Spleen (tissue), 11 donors: ENCODE results near the gene RIPPLY2. TPM values are rescaled to one million over a fixed set of nuclear protein-coding genes. Genes with fewer than 3 reads are reported as not detected.

ENCODE experiments used
- DNase-seq: peaks from one replicate; pipeline ENCODE4 v3.0.0-alpha.2; 2020
- H3K27ac ChIP-seq, 8 donors: fragments of 200-600 bp; sonication (generic) in 7 of 8; 1 replicate in 4 of 8; 2 replicates in 4 of 8; pipeline versions ENCODE4 v1.5.0 to v1.8.0; 2016 to 2021; ENCODE audit warnings: inconsistent platforms in 4 of 8, mild to moderate bottlenecking in 4 of 8, moderate library complexity in 1 of 8
- H3K27me3 ChIP-seq, 7 donors: fragments of 200-600 bp; sonication (generic) in 6 of 7; replicated peaks in 1 of 7; 1 replicate in 4 of 7; 2 replicates in 3 of 7; pipeline versions ENCODE4 v1.5.0 to v1.8.0; 2016 to 2021; ENCODE audit warnings: inconsistent platforms in 3 of 7, mild to moderate bottlenecking in 1 of 7
- H3K36me3 ChIP-seq, 6 donors: fragments of 200-600 bp; sonication (generic) in 5 of 6; 1 replicate in 4 of 6; 2 replicates in 2 of 6; pipeline versions ENCODE4 v1.5.0 to v1.8.0; 2016 to 2021; ENCODE audit warnings: inconsistent platforms in 2 of 6
- H3K4me1 ChIP-seq, 6 donors: fragments of 200-600 bp; sonication (generic) in 5 of 6; 1 replicate in 3 of 6; 2 replicates in 3 of 6; pipeline versions ENCODE4 v1.5.0 to v1.8.0; 2016 to 2021; ENCODE audit warnings: inconsistent platforms in 3 of 6
- H3K4me3 ChIP-seq, 8 donors: fragments of 200-600 bp; sonication (generic) in 7 of 8; 1 replicate in 4 of 8; 2 replicates in 4 of 8; pipeline versions ENCODE4 v1.5.0 to v1.8.0; 2016 to 2021; ENCODE audit warnings: inconsistent platforms in 4 of 8, mild to moderate bottlenecking in 4 of 8, moderate library complexity in 2 of 8
- H3K9me3 ChIP-seq, 8 donors: fragments of 200-600 bp; sonication (generic) in 7 of 8; 1 replicate in 4 of 8; 2 replicates in 4 of 8; pipeline versions ENCODE4 v1.5.0 to v1.8.0; 2016 to 2021; ENCODE audit warnings: inconsistent platforms in 4 of 8
- POLR2A ChIP-seq, 3 donors: fragments of 450-650 bp; IDR thresholded peaks; one replicate each; pipeline ENCODE4 v1.5.1; 2017; ENCODE audit warnings: antibody characterized with exemption in 3 of 3, mild to moderate bottlenecking in 1 of 3
- POLR2AphosphoS5 ChIP-seq, 3 donors: sonication (generic); formaldehyde crosslinking; IDR thresholded peaks; one replicate each; pipeline ENCODE4 v1.5.1; 2017; ENCODE audit warnings: antibody characterized with exemption in 3 of 3
- WGBS, 5 donors: extraction: QIAGEN DNeasy Blood & Tissue Kit in 3 of 5; methylation state at CpG; one replicate each; pipeline versions ENCODE4 v1.1.5 to v1.1.7; 2013 to 2018; 5-methylcytosine and 5-hydroxymethylcytosine counted together
- intact Hi-C: fragments of 100-400 bp; cut with DNase I; formaldehyde crosslinking; loops from one replicate; pipeline ENCODE4 v1.15.0; 2023; ENCODE audit warnings: low total_unique reads
- polyA plus RNA-seq, 3 donors: library from polyadenylated mRNA; stranded (reverse); fragments of 200-250 nt; gene quantifications; one replicate each; pipeline ENCODE4 v1.2.1, GENCODE V29; 2013
- total RNA-seq, 7 donors: library from RNA; depleted of rRNA in 3 of 7; stranded (reverse); fragments of >200 nt in 3 of 7; fragmentation: NEBNext Ultra II Directional in 4 of 7; extraction: Animal tissue kit (Norgen Biotek cat#: 25700) in 4 of 7; gene quantifications; one replicate each; pipeline versions ENCODE4 v1.1.0 to v1.2.1, GENCODE V29; 2016 to 2021
- TF ChIP-seq, protein P1 (sequence below), 11 experiments: fragments of 200-600 bp in 7 of 11; fragments of 450-650 bp in 4 of 11; sonication (generic) in 4 of 11; IDR thresholded peaks in 8 of 11; conservative IDR thresholded peaks in 3 of 11; 1 replicate in 7 of 11; 2 replicates in 4 of 11; pipeline versions ENCODE4 v1.4.0 to v1.8.0; 2016 to 2021; ENCODE audit warnings: antibody characterized with exemption in 11 of 11, inconsistent platforms in 4 of 11, mild to moderate bottlenecking in 1 of 11
- donor health status: healthy with polysubstance abuse.
- donor health status: DM: no; HTN: no; CAD: no; lungs with moderate emphysema.
- donor health status: DM: no; HTN: no; CAD: no.
- donor health status: Bipolar disorder and iron deficiency.
- donor health status: healthy.
- donor health status: DM: no; HTN: no; CAD: no.
- donor health status: DM: yes; HTN: yes; CAD: no.

RIPPLY2 gene
- total and polyA plus RNA-seq, 10 donors = 0.42 TPM; not detected in 9

DNA sequence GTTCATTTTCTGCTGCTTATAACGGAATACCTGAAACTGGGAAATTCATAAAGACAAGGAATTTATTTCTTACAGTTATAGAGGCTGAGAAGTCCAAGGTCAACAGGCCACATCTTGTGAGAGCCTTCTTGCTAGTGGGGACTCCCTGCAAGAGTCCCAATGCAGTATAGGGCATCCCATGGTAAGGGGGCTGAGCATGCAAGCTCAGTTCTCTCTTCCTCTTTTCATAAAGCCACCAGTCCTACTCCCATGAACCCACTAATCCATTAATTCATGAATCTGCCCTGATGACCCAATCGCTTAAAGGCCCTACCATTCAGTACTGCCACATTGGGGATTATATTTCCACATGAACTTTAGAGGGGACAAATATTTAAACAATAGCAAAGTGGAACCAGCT lies 32.8 kb downstream of the RIPPLY2 start:
- peaks cover 0 to 28% (median 3%) of the 10 kb centered on the region in 6 donors for H3K4me1 ChIP-seq
- no peak overlapping the region for H3K4me3 ChIP-seq
- no peak overlapping the region for H3K27ac ChIP-seq
- peaks cover 0 to 5% (median 0%) of the 10 kb centered on the region in 6 donors for H3K36me3 ChIP-seq
- no peak for DNase-seq
- TF ChIP-seq, protein P1, sequence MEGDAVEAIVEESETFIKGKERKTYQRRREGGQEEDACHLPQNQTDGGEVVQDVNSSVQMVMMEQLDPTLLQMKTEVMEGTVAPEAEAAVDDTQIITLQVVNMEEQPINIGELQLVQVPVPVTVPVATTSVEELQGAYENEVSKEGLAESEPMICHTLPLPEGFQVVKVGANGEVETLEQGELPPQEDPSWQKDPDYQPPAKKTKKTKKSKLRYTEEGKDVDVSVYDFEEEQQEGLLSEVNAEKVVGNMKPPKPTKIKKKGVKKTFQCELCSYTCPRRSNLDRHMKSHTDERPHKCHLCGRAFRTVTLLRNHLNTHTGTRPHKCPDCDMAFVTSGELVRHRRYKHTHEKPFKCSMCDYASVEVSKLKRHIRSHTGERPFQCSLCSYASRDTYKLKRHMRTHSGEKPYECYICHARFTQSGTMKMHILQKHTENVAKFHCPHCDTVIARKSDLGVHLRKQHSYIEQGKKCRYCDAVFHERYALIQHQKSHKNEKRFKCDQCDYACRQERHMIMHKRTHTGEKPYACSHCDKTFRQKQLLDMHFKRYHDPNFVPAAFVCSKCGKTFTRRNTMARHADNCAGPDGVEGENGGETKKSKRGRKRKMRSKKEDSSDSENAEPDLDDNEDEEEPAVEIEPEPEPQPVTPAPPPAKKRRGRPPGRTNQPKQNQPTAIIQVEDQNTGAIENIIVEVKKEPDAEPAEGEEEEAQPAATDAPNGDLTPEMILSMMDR (IDR thresholded peaks at IDR 0.05 in 8 of 11, conservative IDR thresholded peaks at IDR 0.05 in 3 of 11) = no peak
- TF ChIP-seq POLR2A (IDR thresholded peaks at IDR 0.05) (no peak), POLR2AphosphoS5 (IDR thresholded peaks at IDR 0.05) (no peak)
- H3K27me3 ChIP-seq = no peaks in the 10 kb centered on the region
- 92 to 98% (median 96%) methylated on average over 2 of the region's 2 CpGs for WGBS, 5 donors
- intact Hi-C loops = loop anchor here (10.0 kb wide), 2 partner anchors 339 to 1439 kb away; partner anchors contain the start of gene CEP162
- no peaks in the 10 kb centered on the region for H3K9me3 ChIP-seq

DNA sequence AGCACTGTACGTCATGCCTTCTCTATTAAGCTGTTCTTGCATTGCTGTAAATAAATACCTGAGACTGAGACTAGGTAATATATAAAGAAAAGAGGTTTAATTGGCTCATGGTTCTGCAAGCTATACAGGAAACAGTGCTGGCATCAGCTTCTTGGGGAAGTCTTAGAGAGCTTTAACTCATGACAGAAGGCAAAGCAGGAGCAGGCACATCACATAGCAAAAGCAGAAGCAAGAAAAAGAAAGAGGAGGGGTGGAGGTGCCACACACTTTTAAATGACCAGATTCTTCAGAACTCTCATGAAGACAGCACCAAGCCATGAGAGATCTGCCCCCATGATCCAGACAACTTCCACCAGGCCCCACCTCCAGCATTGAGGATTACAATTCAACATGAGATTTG lies 36.5 kb downstream of the RIPPLY2 start:
- peaks cover 0 to 36% (median under 1%) of the 10 kb centered on the region in 6 donors for H3K4me1 ChIP-seq
- peaks cover 0 to 17% (median 4%) of the 10 kb centered on the region in 6 donors for H3K36me3 ChIP-seq
- no peaks in the 10 kb centered on the region for H3K27me3 ChIP-seq
- 96 to 100% (median 97%) methylated on average over 1 of the region's 1 CpG for WGBS, 5 donors
- no peak for TF ChIP-seq POLR2A (IDR thresholded peaks at IDR 0.05)
- no peak for TF ChIP-seq POLR2AphosphoS5 (IDR thresholded peaks at IDR 0.05)
- TF ChIP-seq, protein P1 (IDR thresholded peaks at IDR 0.05 in 8 of 11, conservative IDR thresholded peaks at IDR 0.05 in 3 of 11) = no peak
- no peak for DNase-seq
- H3K4me3 ChIP-seq = no peak overlapping the region
- H3K9me3 ChIP-seq = no peaks in the 10 kb centered on the region
- intact Hi-C loops = loop anchor here (10.0 kb wide), 2 partner anchors 335 to 1435 kb away; partner anchors contain the start of gene CEP162
- no peak overlapping the region for H3K27ac ChIP-seq

DNA sequence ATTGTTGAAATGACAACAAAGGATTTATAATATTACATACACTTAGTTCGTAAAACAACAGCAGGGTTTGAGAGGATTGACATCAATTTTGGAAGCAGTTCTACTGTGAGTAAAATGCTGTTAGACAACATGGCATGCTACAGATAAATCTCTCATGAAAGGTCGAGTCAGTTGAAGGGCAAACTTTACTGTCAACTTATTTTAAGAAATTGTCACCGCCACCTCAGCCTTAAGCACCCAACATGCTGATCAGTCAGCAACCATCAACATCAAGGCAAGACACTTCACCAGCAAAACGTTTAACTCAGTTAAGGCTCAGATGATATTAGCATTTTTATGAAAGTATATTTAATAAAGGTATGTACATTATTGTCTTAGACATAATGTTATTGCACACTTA lies 37.4 kb downstream of the RIPPLY2 start:
- H3K9me3 ChIP-seq = no peaks in the 10 kb centered on the region
- intact Hi-C loops = no loop called here
- H3K36me3 ChIP-seq = peaks cover 0 to 26% (median 4%) of the 10 kb centered on the region in 6 donors
- no peak for DNase-seq
- TF ChIP-seq POLR2A (IDR thresholded peaks at IDR 0.05) = no peak
- TF ChIP-seq POLR2AphosphoS5 (IDR thresholded peaks at IDR 0.05) = no peak
- TF ChIP-seq, protein P1 (IDR thresholded peaks at IDR 0.05 in 8 of 11, conservative IDR thresholded peaks at IDR 0.05 in 3 of 11) = no peak
- WGBS, 5 donors = 87 to 98% (median 94%) methylated on average over 4 of the region's 4 CpGs
- peaks cover 0 to 29% (median 0%) of the 10 kb centered on the region in 6 donors for H3K4me1 ChIP-seq
- H3K27me3 ChIP-seq = no peaks in the 10 kb centered on the region
- H3K27ac ChIP-seq = no peak overlapping the region
- no peak overlapping the region for H3K4me3 ChIP-seq

GRCh38 chr6:83891586-83891985 lies 38.4 kb downstream of the RIPPLY2 start:
- WGBS, 5 donors = 86 to 94% (median 92%) methylated on average over 4 of the region's 4 CpGs
- TF ChIP-seq, protein P1 (IDR thresholded peaks at IDR 0.05 in 8 of 11, conservative IDR thresholded peaks at IDR 0.05 in 3 of 11) = no peak
- TF ChIP-seq POLR2AphosphoS5 (IDR thresholded peaks at IDR 0.05) (no peak), POLR2A (IDR thresholded peaks at IDR 0.05) (no peak)

More at GRCh38 chr6:83891586-83891985, 38.4 kb downstream of the RIPPLY2 start:
- intact Hi-C loops = no loop called here
- no peak overlapping the region for H3K27ac ChIP-seq
- H3K4me3 ChIP-seq = no peak overlapping the region
- no peaks in the 10 kb centered on the region for H3K27me3 ChIP-seq
- peaks cover 0 to 7% (median 2%) of the 10 kb centered on the region in 8 donors for H3K9me3 ChIP-seq
- peaks cover 0 to 35% (median 4%) of the 10 kb centered on the region in 6 donors for H3K36me3 ChIP-seq
- peaks cover 0 to 25% (median 0%) of the 10 kb centered on the region in 6 donors for H3K4me1 ChIP-seq
- no peak for DNase-seq
